Neural progenitor cell (in vitro differentiated cells): ENCODE results near the gene PCDH9.

Experiments used
- EZH2 ChIP-seq: fragments of 200-600 bp; sonication (generic); IDR thresholded peaks from 2 replicates; pipeline ENCODE4 v1.6.1; 2017; ENCODE audit warnings: antibody characterized with exemption, mild to moderate bottlenecking, moderate library complexity
- EZH2phosphoT487 ChIP-seq: fragments of 200-600 bp; sonication (generic); IDR thresholded peaks from 2 replicates; pipeline ENCODE4 v1.6.1; 2017; ENCODE audit warnings: antibody characterized with exemption
- TF ChIP-seq, protein P1 (sequence below): fragments of 200-600 bp; sonication (generic); IDR thresholded peaks from 2 replicates; pipeline ENCODE4 v1.5.1; 2017; ENCODE audit warnings: antibody characterized with exemption, mild to moderate bottlenecking

- TF ChIP-seq, protein P1, sequence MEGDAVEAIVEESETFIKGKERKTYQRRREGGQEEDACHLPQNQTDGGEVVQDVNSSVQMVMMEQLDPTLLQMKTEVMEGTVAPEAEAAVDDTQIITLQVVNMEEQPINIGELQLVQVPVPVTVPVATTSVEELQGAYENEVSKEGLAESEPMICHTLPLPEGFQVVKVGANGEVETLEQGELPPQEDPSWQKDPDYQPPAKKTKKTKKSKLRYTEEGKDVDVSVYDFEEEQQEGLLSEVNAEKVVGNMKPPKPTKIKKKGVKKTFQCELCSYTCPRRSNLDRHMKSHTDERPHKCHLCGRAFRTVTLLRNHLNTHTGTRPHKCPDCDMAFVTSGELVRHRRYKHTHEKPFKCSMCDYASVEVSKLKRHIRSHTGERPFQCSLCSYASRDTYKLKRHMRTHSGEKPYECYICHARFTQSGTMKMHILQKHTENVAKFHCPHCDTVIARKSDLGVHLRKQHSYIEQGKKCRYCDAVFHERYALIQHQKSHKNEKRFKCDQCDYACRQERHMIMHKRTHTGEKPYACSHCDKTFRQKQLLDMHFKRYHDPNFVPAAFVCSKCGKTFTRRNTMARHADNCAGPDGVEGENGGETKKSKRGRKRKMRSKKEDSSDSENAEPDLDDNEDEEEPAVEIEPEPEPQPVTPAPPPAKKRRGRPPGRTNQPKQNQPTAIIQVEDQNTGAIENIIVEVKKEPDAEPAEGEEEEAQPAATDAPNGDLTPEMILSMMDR: no peak
- no peak for TF ChIP-seq EZH2
- TF ChIP-seq EZH2phosphoT487: no peak
Measured at GRCh38 chr13:67175836-67176459, 54.2 kb downstream of the PCDH9 start.
